Loucy (cell line): ENCODE results near the gene APOL6.
"Not testable (repeated sequence)": the region's sequence is repeated elsewhere in the genome, so short reads cannot be mapped to it uniquely, and the experiment has no call there.

Source experiments
- H2AFZ ChIP-seq: fragments of 200-600 bp; sonication (generic); 2 replicates; pipeline ENCODE4 v1.6.0; 2016; ENCODE audit warnings: antibody characterized with exemption, mild to moderate bottlenecking, low read length, moderate library complexity
- H3F3A ChIP-seq: fragments of 200-600 bp; 2 replicates; pipeline ENCODE4 v1.6.0; 2016; ENCODE audit warnings: antibody characterized with exemption, low read depth, mild to moderate bottlenecking
- H3K27me3 ChIP-seq: fragments of 200-600 bp; sonication (generic); 2 replicates; pipeline ENCODE4 v1.6.1; 2014; ENCODE audit warnings: low read length, mild to moderate bottlenecking; ENCODE audit not compliant: insufficient read depth, poor library complexity, severe bottlenecking
- H3K36me3 ChIP-seq: fragments of 200-600 bp; sonication (generic); 2 replicates; pipeline ENCODE4 v1.6.1; 2016; ENCODE audit warnings: low read length; ENCODE audit not compliant: insufficient read depth
- H3K4me1 ChIP-seq: fragments of 200-600 bp; sonication (generic); 2 replicates; pipeline ENCODE4 v1.5.1; 2014; ENCODE audit warnings: low read length, mild to moderate bottlenecking; ENCODE audit not compliant: insufficient read depth, poor library complexity, severe bottlenecking
- H3K4me2 ChIP-seq: fragments of 200-600 bp; sonication (generic); 2 replicates; pipeline ENCODE4 v1.6.0; 2014; ENCODE audit warnings: antibody characterized with exemption, low read length, low read depth, mild to moderate bottlenecking; ENCODE audit not compliant: poor library complexity, severe bottlenecking
- H3K4me3 ChIP-seq: fragments of 200-600 bp; sonication (generic); 2 replicates; pipeline ENCODE4 v1.5.1; 2014; ENCODE audit warnings: low read length, mild to moderate bottlenecking, mixed read lengths; ENCODE audit not compliant: poor library complexity, severe bottlenecking
- H3K79me2 ChIP-seq: fragments of 200-600 bp; sonication (generic); 2 replicates; pipeline ENCODE4 v1.6.1; 2014; ENCODE audit warnings: low read length; ENCODE audit not compliant: insufficient read depth
- H3K9ac ChIP-seq: fragments of 200-600 bp; sonication (generic); 2 replicates; pipeline ENCODE4 v1.6.0; 2014; ENCODE audit warnings: mild to moderate bottlenecking, low read depth, low read length, moderate library complexity; ENCODE audit not compliant: poor library complexity, severe bottlenecking
- H3K9me2 ChIP-seq: fragments of 200-600 bp; sonication (generic); replicated peaks from 2 replicates; pipeline ENCODE4 v1.6.1; 2016; ENCODE audit warnings: low read depth, low read length, mixed read lengths
- H3K9me3 ChIP-seq: fragments of 200-600 bp; sonication (generic); 2 replicates; pipeline ENCODE4 v1.6.1; 2014; ENCODE audit warnings: mild to moderate bottlenecking, antibody characterized with exemption, low read length, low read depth; ENCODE audit not compliant: insufficient read depth
- H4K20me1 ChIP-seq: fragments of 200-600 bp; sonication (generic); 2 replicates; pipeline ENCODE4 v1.6.0; 2014; ENCODE audit warnings: antibody characterized with exemption, low read length, mild to moderate bottlenecking; ENCODE audit not compliant: insufficient read depth, poor library complexity, severe bottlenecking
- CTCF ChIP-seq: fragments of 200-600 bp; sonication (generic); conservative IDR thresholded peaks from 2 replicates; pipeline ENCODE4 v1.5.1; 2014; ENCODE audit warnings: mild to moderate bottlenecking, antibody characterized with exemption, low read length
- EZH2phosphoT487 ChIP-seq: fragments of 200-600 bp; IDR thresholded peaks from 2 replicates; pipeline ENCODE4 v1.6.1; 2018; ENCODE audit warnings: antibody characterized with exemption, mild to moderate bottlenecking, moderate library complexity, borderline replicate concordance

Gene APOL6

GRCh38 chr22:35695202-35695601, 47.0 kb downstream of the APOL6 start:
- Histone ChIP-seq H3K36me3 (no peaks in the 10 kb centered on the region), H3K9me3 (no peaks in the 10 kb centered on the region), H3K4me2 (no peak overlapping the region), H3F3A (no peaks in the 10 kb centered on the region), H3K4me3 (no peak overlapping the region), H4K20me1 (no peaks in the 10 kb centered on the region), H3K9me2 (no peaks in the 10 kb centered on the region), H2AFZ (no peak overlapping the region), H3K9ac (no peak overlapping the region), H3K27me3 (no peaks in the 10 kb centered on the region), H3K4me1 (no peaks in the 10 kb centered on the region), H3K79me2 (no peaks in the 10 kb centered on the region)
- no peak for TF ChIP-seq CTCF
- TF ChIP-seq EZH2phosphoT487 = no peak

- H4K20me1 ChIP-seq = no peaks in the 10 kb centered on the region
- no peaks in the 10 kb centered on the region for H3K36me3 ChIP-seq
- H3K9ac ChIP-seq = no peak overlapping the region
- H3K4me2 ChIP-seq = no peak overlapping the region
- no peak overlapping the region for H3K4me3 ChIP-seq
- H3K9me3 ChIP-seq = no peaks in the 10 kb centered on the region
- no peaks in the 10 kb centered on the region for H3K9me2 ChIP-seq
- no peak overlapping the region for H2AFZ ChIP-seq
- no peaks in the 10 kb centered on the region for H3K4me1 ChIP-seq
- H3K79me2 ChIP-seq = no peaks in the 10 kb centered on the region
- no peaks in the 10 kb centered on the region for H3K27me3 ChIP-seq
- no peaks in the 10 kb centered on the region for H3F3A ChIP-seq
- TF ChIP-seq EZH2phosphoT487 (no peak), CTCF (no peak)
Measured at GRCh38 chr22:35697142-35697541, 48.9 kb downstream of the APOL6 start.

- H3K79me2 ChIP-seq, H3K9me2 ChIP-seq, H3K36me3 ChIP-seq, H4K20me1 ChIP-seq, H2AFZ ChIP-seq, H3K27me3 ChIP-seq, H3K4me3 ChIP-seq, H3K9ac ChIP-seq, H3K4me1 ChIP-seq, H3K4me2 ChIP-seq, H3K9me3 ChIP-seq, H3F3A ChIP-seq: not testable (repeated sequence)
Measured at GRCh38 chr22:35699852-35700251, 51.6 kb downstream of the APOL6 start.

GRCh38 chr22:35703861-35704584, 55.8 kb downstream of the APOL6 start:
- H3K9ac ChIP-seq = no peak overlapping the region
- H2AFZ ChIP-seq = no peak overlapping the region
- H3K27me3 ChIP-seq = no peaks in the 10 kb centered on the region
- no peaks in the 10 kb centered on the region for H3K79me2 ChIP-seq
- H3K36me3 ChIP-seq = no peaks in the 10 kb centered on the region
- H3K4me1 ChIP-seq = no peaks in the 10 kb centered on the region
- no peak overlapping the region for H3K4me2 ChIP-seq
- TF ChIP-seq CTCF (no peak), EZH2phosphoT487 (no peak)
- H3F3A ChIP-seq = no peaks in the 10 kb centered on the region
- H4K20me1 ChIP-seq = no peaks in the 10 kb centered on the region
- H3K9me2 ChIP-seq = no peaks in the 10 kb centered on the region
- no peaks in the 10 kb centered on the region for H3K9me3 ChIP-seq
- no peak overlapping the region for H3K4me3 ChIP-seq
